HFFc6 (cell line): ENCODE measurements around the gene MAP6D1. TPM values are rescaled to one million over a fixed set of nuclear protein-coding genes. Genes with fewer than 3 reads are reported as not detected.
"Not testable (repeated sequence)": the region's sequence is repeated elsewhere in the genome, so short reads cannot be mapped to it uniquely, and the experiment has no call there.

Experiments
- DNase-seq: peaks from one replicate; pipeline ENCODE4 v3.0.0-alpha.2; 2018
- H3K27ac Mint-ChIP-seq: 2 replicates; pipeline ENCODE4 v1.8.0; 2020; ENCODE audit warnings: mild to moderate bottlenecking, mixed read lengths
- H3K27me3 Mint-ChIP-seq: 2 replicates; pipeline ENCODE4 v1.8.0; 2021; ENCODE audit warnings: mild to moderate bottlenecking, moderate library complexity, mixed read lengths; ENCODE audit not compliant: insufficient read depth
- H3K36me3 Mint-ChIP-seq: 2 replicates; pipeline ENCODE4 v1.8.0; 2021; ENCODE audit warnings: low read depth, mixed read lengths
- H3K4me1 Mint-ChIP-seq: 2 replicates; pipeline ENCODE4 v1.8.0; 2020; ENCODE audit warnings: low read depth, mixed read lengths
- H3K4me3 Mint-ChIP-seq: 2 replicates; pipeline ENCODE4 v1.8.0; 2020; ENCODE audit warnings: mild to moderate bottlenecking, moderate library complexity, mixed read lengths
- H3K9me3 Mint-ChIP-seq: 2 replicates; pipeline ENCODE4 v1.8.0; 2020; ENCODE audit warnings: mild to moderate bottlenecking, mixed read lengths
- CTCF ChIP-seq: fragments of 200-600 bp; sonication (generic); IDR thresholded peaks from 2 replicates; pipeline ENCODE4 v1.5.0; 2021; ENCODE audit warnings: antibody characterized with exemption, mild to moderate bottlenecking
- total RNA-seq, 6 experiments: library from RNA; stranded (reverse); fragmentation: NEBNext Ultra II Directional; extraction: Animal tissue kit (Norgen Biotek cat#: 25700); gene quantifications; 2 replicates in 1 of 6; 3 replicates in 5 of 6; pipeline ENCODE4 v1.2.3, GENCODE V29; 2021

MAP6D1 gene
- total RNA-seq, 6 experiments from 2014 or later: 2.9 to 4.1 (median 3.7) TPM

- H3K9me3 Mint-ChIP-seq: no peaks in the 10 kb centered on the region
- TF ChIP-seq CTCF: no peak
- peaks cover 43% of the 10 kb centered on the region for H3K36me3 Mint-ChIP-seq
- no peaks in the 10 kb centered on the region; the same call in 1 of the 2 replicates for H3K27me3 Mint-ChIP-seq
- DNase-seq: no peak
- H3K27ac Mint-ChIP-seq: peak overlapping the region; percentile 26; the same call in 1 of the 2 replicates
- H3K4me1 Mint-ChIP-seq: peaks cover 11% of the 10 kb centered on the region
- H3K4me3 Mint-ChIP-seq: no peak overlapping the region; the same call in 1 of the 2 replicates
Observed at GRCh38 chr3:183789826-183790225, 35.6 kb downstream of the MAP6D1 start.

GRCh38 chr3:183784503-183784902, 40.9 kb downstream of the MAP6D1 start:
- DNase-seq: not testable (repeated sequence)
- peaks cover 37% of the 10 kb centered on the region for H3K36me3 Mint-ChIP-seq

GRCh38 chr3:183782576-183783276, 42.7 kb downstream of the MAP6D1 start:
- no peaks in the 10 kb centered on the region; the same call in none of the 2 replicates for H3K27me3 Mint-ChIP-seq
- H3K4me1 Mint-ChIP-seq: peaks cover 26% of the 10 kb centered on the region
- H3K36me3 Mint-ChIP-seq: peaks cover 44% of the 10 kb centered on the region
- no peak overlapping the region for H3K4me3 Mint-ChIP-seq
- no peak for TF ChIP-seq CTCF
- no peak for DNase-seq
- peak overlapping the region; percentile 31; the same call in 1 of the 2 replicates for H3K27ac Mint-ChIP-seq
- no peaks in the 10 kb centered on the region for H3K9me3 Mint-ChIP-seq

More at GRCh38 chr3:183784503-183784902, 40.9 kb downstream of the MAP6D1 start:
- H3K9me3 Mint-ChIP-seq, H3K4me3 Mint-ChIP-seq, H3K27me3 Mint-ChIP-seq, H3K27ac Mint-ChIP-seq: not testable (repeated sequence)
- peaks cover 26% of the 10 kb centered on the region for H3K4me1 Mint-ChIP-seq

- no peak for TF ChIP-seq CTCF
- no peaks in the 10 kb centered on the region; the same call in 1 of the 2 replicates for H3K27me3 Mint-ChIP-seq
- H3K36me3 Mint-ChIP-seq: peaks cover 42% of the 10 kb centered on the region
- H3K4me3 Mint-ChIP-seq: no peak overlapping the region
- H3K27ac Mint-ChIP-seq: no peak overlapping the region
- no peak for DNase-seq
- no peaks in the 10 kb centered on the region for H3K9me3 Mint-ChIP-seq
- peaks cover 34% of the 10 kb centered on the region for H3K4me1 Mint-ChIP-seq
Observed at GRCh38 chr3:183781246-183781645, 44.1 kb downstream of the MAP6D1 start.

- no peak for TF ChIP-seq CTCF
Observed at GRCh38 chr3:183779896-183780465, 45.4 kb downstream of the MAP6D1 start.

GRCh38 chr3:183777016-183777618, 48.3 kb downstream of the MAP6D1 start:
- no peak overlapping the region for H3K27ac Mint-ChIP-seq
- H3K27me3 Mint-ChIP-seq: no peaks in the 10 kb centered on the region
- H3K9me3 Mint-ChIP-seq: no peaks in the 10 kb centered on the region; the same call in 1 of the 2 replicates
- TF ChIP-seq CTCF: no peak
- peaks cover 43% of the 10 kb centered on the region for H3K4me1 Mint-ChIP-seq
- H3K36me3 Mint-ChIP-seq: peaks cover 51% of the 10 kb centered on the region
- no peak for DNase-seq
- no peak overlapping the region for H3K4me3 Mint-ChIP-seq

More at GRCh38 chr3:183779896-183780465, 45.4 kb downstream of the MAP6D1 start:
- peak; percentile 3 for DNase-seq
- Mint-ChIP-seq H3K4me3 (no peak overlapping the region), H3K9me3 (no peaks in the 10 kb centered on the region), H3K36me3 (peaks cover 44% of the 10 kb centered on the region), H3K4me1 (peaks cover 47% of the 10 kb centered on the region), H3K27me3 (no peaks in the 10 kb centered on the region; the same call in 1 of the 2 replicates), H3K27ac (no peak overlapping the region)

- Mint-ChIP-seq H3K36me3 (peaks cover 47% of the 10 kb centered on the region), H3K4me1 (peaks cover 43% of the 10 kb centered on the region)
- H3K4me3 Mint-ChIP-seq, H3K27me3 Mint-ChIP-seq, H3K27ac Mint-ChIP-seq, H3K9me3 Mint-ChIP-seq, DNase-seq: not testable (repeated sequence)
Observed at GRCh38 chr3:183776451-183776850, 48.9 kb downstream of the MAP6D1 start.
